ENCODE results near the gene RIMBP2.

Gene RIMBP2

DNA sequence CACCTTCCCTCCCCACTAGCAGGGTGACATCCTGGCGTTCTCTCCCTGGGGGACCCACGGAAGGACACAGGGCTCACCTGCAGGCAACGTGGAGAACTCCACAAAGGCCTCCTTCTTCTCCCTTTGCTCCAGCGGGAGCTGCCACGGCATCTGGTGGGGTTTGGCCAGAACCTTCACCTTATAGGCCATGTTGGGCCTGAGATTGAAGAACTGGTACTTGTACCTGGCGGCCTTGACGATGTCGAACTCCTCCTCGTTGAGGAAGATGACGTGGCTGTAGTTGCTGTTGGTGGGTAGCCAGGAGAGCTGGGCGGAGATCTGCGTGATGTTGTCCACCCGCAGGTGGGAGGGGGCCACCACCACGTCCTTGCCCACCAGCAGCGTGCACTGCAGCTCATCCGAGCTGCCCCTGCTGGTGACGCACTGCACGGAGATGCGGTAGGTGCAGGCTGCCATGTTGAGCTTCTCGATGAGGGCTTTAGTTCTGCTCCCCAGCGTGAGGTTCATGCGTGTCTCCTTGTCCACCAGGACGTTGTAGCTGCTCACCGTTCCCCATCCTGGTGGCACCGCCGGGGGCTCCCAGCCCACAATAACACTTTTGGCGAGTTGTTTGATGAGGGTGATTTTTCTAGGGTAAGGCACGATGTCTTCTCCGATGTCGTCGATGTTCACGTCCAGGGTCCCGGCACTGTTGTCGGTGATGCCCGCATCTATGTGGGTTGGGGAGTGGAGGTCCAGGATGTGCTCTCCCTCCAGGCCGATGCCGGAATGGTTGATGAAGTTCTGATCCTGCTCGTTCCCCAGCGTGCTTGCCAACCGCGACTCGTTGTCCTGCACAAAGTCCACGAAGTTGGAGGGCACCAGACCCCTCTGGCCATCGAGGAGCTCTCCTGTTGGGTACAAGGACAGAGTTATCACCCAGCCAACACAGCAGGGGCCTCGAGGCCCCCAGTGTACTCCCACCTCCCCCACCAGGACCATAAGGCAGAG, 274.0 kb downstream of the RIMBP2 start:
- TF ChIP-seq JUND (IDR thresholded peaks at IDR 0.05; ENCODE audit: low read depth): no peak
- no peak for DNase-seq (ENCODE audit: low read depth in 1 of 2, low spot score in 1 of 2)
- in situ Hi-C loops (cut with HindIII; ENCODE audit: low pct_unique_long_range_greater_than_20kb, low sequenced_read_pairs): no loop called here

DNA sequence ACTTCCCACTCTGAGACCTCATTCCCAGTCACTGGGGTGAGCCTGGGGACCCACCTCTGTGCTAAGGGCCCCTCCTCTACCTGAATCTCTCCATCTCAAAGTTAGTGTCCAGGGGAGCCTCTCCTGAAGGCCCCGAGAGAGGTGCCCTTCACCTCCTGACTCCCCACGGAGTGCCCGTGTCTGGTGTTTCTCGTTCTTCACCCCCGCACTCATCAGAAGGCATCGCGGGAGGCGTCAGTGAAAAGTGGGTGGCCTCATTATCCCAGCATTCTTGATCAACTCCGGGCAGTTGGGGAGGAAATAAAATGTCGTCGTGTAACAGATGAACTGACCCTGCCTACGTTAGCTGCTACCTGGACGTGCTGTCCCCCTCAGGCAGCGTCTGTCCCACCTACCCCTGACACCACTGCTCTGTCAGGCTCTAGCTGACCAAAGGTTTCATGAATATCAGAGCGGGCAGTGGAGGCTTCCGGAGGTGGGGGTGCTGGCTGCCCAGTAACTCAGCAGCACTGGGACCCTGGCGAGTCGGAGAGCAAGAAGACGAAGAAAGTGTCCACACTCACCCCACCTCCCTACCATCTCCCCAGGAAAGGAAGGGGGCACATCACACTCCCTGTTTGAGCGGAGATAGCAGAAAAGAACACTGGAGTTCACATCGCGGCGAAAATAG, 275.6 kb downstream of the RIMBP2 start:
- no peak for TF ChIP-seq JUND (IDR thresholded peaks at IDR 0.05; ENCODE audit: low read depth)
- DNase-seq (ENCODE audit: low read depth in 1 of 2, low spot score in 1 of 2): no peak
- in situ Hi-C loops (cut with HindIII; ENCODE audit: low pct_unique_long_range_greater_than_20kb, low sequenced_read_pairs): no loop called here

DNA sequence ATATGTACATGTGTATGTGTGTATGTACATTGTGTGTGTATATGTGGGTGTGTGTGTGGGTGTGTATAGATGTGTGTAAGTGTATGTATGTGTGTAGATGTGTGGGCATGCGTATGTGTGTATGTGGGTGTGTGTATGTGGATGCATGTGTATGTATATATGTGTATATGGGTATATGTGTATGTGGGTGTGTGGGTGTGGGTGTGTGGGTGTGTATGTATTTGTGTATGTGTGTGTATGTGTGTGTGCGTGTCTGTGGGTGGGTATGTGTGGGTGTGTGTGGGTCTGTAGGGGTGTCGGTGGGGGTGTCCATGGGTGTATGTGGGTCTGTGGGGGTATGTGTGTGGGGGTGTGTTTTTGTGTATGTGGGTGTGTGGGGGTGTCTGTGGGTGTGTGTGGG, 276.8 kb downstream of the RIMBP2 start:
- no peak for TF ChIP-seq JUND (IDR thresholded peaks at IDR 0.05; ENCODE audit: low read depth)
- in situ Hi-C loops (cut with HindIII; ENCODE audit: low pct_unique_long_range_greater_than_20kb, low sequenced_read_pairs): no loop called here
- DNase-seq (ENCODE audit: low read depth in 1 of 2, low spot score in 1 of 2): no peak

DNA sequence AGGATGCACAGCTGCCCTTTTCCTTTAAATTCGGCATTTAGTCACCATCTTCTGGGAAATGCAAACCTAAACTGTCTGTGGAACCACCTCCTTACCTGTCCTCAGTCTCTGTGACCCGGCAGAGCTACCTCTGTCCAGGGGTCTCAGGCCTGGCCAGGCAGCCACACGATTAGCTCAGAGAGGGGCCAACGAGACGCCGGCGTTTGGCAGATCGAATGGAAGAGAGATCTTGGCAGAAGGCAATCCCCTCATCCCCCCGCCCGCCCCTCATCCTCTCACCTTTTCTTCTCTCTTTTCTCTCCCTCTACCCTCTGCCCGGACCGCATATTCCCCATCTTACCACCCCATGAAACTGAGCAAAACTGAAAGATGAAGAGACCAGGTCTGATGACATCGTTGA, 277.4 kb downstream of the RIMBP2 start:
- in situ Hi-C loops (cut with HindIII; ENCODE audit: low pct_unique_long_range_greater_than_20kb, low sequenced_read_pairs): no loop called here
- no peak for DNase-seq (ENCODE audit: low read depth in 1 of 2, low spot score in 1 of 2)
- TF ChIP-seq JUND (IDR thresholded peaks at IDR 0.05; ENCODE audit: low read depth): no peak

DNA sequence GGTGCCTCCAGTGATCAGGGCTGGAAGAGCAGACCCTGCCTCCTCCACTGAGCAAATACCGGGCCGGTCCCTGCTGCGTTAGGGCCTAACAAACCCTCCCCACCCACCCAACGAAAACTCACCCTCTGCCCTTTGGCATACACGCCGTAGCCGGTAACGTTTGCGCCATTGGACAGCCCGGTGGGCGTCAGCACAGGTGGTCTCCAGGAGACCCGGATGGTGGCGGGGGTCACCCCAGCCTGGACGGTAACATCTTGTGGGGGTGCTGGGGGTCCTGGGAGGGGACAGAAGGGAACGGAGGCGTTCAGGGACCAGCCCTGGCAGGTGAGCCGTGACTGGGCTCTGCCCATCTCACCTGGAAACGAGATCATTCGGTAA, 277.9 kb downstream of the RIMBP2 start:
- in situ Hi-C loops (cut with HindIII; ENCODE audit: low pct_unique_long_range_greater_than_20kb, low sequenced_read_pairs): no loop called here
- TF ChIP-seq JUND (IDR thresholded peaks at IDR 0.05; ENCODE audit: low read depth): no peak
- no peak for DNase-seq (ENCODE audit: low read depth in 1 of 2, low spot score in 1 of 2)

DNA sequence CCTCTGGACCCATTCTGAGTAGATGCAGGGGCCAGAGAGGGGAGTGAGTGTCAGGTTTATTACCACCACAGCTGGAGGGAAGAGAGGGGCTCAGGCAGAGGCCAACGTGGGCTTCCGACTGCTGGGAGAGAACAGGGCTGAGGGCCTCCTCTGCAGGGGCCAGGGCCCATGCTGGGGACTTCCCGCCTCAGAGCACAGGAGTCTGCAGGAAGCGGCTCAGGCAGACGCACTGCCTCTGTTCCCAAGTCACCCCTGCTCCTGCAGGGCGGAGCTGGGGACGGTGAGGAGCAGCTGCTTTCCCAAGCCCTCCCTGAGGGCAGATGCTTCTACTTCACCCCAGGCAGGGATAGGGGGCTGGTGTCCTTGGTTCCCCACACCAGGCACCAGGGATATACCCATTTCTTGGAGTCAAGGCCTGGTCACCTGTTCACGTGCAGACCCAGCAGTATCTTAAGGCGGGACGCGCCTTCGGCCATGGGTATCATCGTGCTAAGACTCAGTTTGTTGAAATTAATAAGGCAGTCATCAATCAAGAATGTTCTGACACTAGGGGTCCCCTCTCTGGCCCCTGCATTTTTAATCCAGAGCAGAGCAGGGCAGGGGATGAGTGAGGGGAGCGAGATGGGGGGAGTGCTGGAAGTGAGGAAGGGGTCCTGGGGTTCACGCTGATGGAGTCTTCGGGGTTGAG, 278.4 kb downstream of the RIMBP2 start:
- in situ Hi-C loops (cut with HindIII; ENCODE audit: low pct_unique_long_range_greater_than_20kb, low sequenced_read_pairs): no loop called here
- DNase-seq (ENCODE audit: low read depth in 1 of 2, low spot score in 1 of 2): no peak
- TF ChIP-seq JUND (IDR thresholded peaks at IDR 0.05; ENCODE audit: low read depth): no peak

DNA sequence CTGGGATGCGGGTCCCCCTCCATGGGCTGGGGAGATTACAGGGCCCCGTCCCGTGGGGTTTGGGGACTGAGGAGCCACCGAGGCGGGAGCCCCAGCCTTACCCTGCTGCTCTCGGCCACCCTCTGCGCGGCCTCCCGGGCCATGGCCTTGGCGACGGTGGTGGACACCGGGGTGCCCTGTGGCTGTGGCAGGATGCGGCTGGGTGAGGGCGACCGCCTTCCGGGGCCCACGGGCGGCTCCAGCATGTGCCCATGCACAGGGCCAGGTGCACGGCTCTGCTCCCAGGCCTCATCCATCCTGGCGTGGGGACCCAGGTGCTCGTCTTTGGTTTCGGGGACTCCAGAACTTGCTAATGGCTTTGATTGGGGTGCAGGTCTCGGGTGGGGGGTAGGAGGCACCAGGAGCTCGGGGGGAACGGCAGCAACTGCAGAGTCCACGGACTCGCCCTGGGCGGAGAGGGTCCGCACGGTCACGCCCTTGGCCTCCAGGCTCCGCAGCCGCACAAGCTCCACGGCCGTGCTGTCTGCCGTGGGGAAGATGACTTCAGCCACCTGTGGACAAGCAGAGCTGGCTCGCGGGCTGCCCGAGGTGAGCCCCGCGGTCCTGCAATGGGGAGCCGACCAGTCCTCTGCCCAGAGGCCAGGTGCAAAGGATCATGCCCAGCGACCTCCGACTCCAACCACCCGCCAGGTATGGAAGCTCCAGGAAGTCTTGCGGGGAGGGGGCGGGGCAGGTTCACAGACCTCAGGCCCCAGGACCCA, 279.2 kb downstream of the RIMBP2 start:
- DNase-seq (ENCODE audit: low read depth in 1 of 2, low spot score in 1 of 2): no peak
- in situ Hi-C loops (cut with HindIII; ENCODE audit: low pct_unique_long_range_greater_than_20kb, low sequenced_read_pairs): no loop called here
- no peak for TF ChIP-seq JUND (IDR thresholded peaks at IDR 0.05; ENCODE audit: low read depth)

DNA sequence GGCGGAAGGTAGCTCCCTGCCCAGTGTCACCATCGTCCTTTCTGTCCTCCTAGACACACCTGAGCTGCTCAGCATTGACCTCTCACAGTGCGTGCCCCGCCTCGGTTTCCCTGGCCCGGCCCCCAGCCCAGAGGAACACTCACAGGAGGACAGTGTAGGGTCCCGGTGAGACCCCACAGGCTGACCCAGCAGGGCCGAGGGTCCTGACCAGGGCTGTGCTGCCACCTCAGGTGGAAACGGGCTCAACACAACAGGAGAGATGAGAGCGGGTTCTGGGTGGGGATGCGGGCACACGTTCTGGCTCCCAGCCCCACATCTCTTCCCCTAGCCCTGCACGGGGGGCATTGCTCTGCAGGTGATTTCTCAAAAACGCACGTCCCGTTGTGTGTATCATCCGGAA, 280.3 kb downstream of the RIMBP2 start:
- no peak for DNase-seq (ENCODE audit: low read depth in 1 of 2, low spot score in 1 of 2)
- in situ Hi-C loops (cut with HindIII; ENCODE audit: low pct_unique_long_range_greater_than_20kb, low sequenced_read_pairs): no loop called here
- no peak for TF ChIP-seq JUND (IDR thresholded peaks at IDR 0.05; ENCODE audit: low read depth)

DNA sequence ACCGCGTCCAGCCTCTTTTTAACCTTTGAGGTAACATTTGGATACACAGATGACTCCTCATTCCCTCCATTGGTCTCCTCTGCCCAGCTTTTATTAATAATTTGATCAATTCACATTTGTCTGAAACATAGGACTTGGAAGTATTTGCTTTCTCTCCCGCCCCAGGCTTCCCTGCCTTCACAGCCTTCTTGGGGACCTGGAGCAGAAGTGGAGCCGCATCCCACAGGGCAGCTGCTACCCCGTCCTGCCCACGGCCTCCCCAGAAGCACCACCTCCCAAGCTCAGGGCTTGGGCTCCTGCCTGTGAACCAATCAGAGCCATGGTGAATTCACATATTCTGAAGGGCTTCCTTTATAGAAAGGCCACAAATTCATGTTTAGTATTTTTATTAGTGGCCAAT, 280.8 kb downstream of the RIMBP2 start:
- TF ChIP-seq JUND (IDR thresholded peaks at IDR 0.05; ENCODE audit: low read depth): no peak
- DNase-seq (ENCODE audit: low read depth in 1 of 2, low spot score in 1 of 2): no peak
- in situ Hi-C loops (cut with HindIII; ENCODE audit: low pct_unique_long_range_greater_than_20kb, low sequenced_read_pairs): no loop called here

DNA sequence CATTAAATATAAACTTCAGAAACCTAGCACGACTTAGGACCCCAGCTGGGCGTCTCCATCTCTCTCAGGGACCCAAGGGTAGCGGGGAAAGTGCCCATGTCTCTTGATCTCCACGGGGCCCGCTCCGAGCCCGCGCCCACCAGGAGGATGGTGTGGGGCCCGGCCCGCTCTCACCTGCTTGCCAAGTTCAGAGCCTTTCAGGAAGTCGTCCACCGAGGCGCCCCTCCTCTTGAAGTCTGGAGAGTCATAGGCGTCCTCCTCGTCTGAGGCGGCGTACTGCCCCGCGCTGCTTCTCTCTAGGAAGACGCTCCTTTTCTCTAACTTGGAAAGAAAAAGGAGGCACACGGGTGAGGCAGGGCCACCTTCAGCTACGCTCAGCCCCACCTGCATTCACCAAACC, 281.5 kb downstream of the RIMBP2 start:
- in situ Hi-C loops (cut with HindIII; ENCODE audit: low pct_unique_long_range_greater_than_20kb, low sequenced_read_pairs): no loop called here
- no peak for TF ChIP-seq JUND (IDR thresholded peaks at IDR 0.05; ENCODE audit: low read depth)
- DNase-seq (ENCODE audit: low read depth in 1 of 2, low spot score in 1 of 2): no peak

DNA sequence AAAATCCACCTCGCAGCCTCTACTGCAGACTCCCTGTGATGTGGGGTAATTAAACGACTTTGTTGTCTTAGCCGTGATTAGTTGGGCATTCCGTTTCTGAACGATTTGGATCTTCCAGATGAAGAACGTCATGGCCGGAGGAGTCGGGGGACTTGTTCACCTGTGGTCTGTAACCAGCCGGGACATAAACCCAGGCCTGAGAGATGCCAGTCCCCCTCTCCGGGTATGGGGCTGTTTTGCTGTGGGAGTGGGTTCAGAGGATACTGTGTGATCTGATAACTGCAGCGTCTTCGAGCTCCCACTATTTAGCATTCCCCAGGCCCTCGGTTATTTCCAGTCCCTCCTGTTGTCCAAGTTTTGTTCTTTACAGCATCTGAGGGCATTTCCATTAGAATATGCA, 282.3 kb downstream of the RIMBP2 start:
- TF ChIP-seq JUND (IDR thresholded peaks at IDR 0.05; ENCODE audit: low read depth): no peak
- in situ Hi-C loops (cut with HindIII; ENCODE audit: low pct_unique_long_range_greater_than_20kb, low sequenced_read_pairs): no loop called here
- no peak for DNase-seq (ENCODE audit: low read depth in 1 of 2, low spot score in 1 of 2)

DNA sequence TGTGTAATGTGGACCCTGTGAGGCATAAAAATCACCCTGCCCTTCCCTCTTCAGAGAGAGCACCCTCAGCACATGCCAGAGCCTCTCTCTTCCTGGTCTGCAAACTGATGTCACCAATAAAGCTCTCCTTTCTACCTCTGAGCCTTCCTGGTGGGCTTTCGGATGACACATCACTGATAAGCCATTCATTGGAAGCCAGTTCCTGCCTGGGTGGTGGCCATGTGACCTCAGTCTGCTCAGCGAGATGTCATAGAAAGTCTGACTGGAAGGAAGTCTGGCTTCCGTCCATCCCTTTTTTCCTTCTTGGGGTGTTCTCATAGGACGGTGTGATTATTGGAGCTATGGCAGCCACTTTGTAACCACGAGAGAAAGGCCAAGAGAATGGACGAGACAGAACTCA, 282.7 kb downstream of the RIMBP2 start:
- no peak for DNase-seq (ENCODE audit: low read depth in 1 of 2, low spot score in 1 of 2)
- in situ Hi-C loops (cut with HindIII; ENCODE audit: low pct_unique_long_range_greater_than_20kb, low sequenced_read_pairs): no loop called here
- no peak for TF ChIP-seq JUND (IDR thresholded peaks at IDR 0.05; ENCODE audit: low read depth)

Data from T47D (cell line).